ENCODE data around the gene GPR85.
"Not testable (repeated sequence)": the region's sequence is repeated elsewhere in the genome, so short reads cannot be mapped to it uniquely, and the experiment has no call there.

DNA sequence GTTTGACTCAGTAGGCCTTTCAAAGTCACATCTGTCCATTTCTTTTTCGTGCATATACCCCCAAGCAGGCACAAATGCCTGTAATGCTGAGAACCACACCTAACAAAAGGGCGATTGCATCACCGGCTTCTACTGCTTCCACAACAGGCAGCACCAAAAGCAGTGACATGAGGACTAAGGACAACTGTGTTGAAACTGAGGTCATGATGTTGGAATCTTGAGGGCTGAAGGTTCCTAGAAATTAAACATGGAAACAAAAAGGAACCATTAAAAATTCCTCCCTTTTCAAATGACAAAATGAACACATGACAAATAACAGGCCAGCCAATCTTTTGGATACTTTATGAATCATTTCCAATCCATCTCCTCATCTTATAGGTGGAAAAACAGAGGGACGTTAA lies 30.7 kb upstream of the GPR85 start:
- TF ChIP-seq, protein P1, sequence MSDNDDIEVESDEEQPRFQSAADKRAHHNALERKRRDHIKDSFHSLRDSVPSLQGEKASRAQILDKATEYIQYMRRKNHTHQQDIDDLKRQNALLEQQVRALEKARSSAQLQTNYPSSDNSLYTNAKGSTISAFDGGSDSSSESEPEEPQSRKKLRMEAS (IDR thresholded peaks at IDR 0.05): not testable (repeated sequence)
- TF ChIP-seq RAD21 (IDR thresholded peaks at IDR 0.05); SP1 (IDR thresholded peaks at IDR 0.05); YY1 (IDR thresholded peaks at IDR 0.05); EGR1 (IDR thresholded peaks at IDR 0.05; ENCODE audit: low read depth in 2 of 2); HNF4A (conservative IDR thresholded peaks at IDR 0.05); GABPA (IDR thresholded peaks at IDR 0.05 in 1 of 2, conservative IDR thresholded peaks at IDR 0.05 in 1 of 2); JUND (IDR thresholded peaks at IDR 0.05); TAF1 (conservative IDR thresholded peaks at IDR 0.05): not testable (repeated sequence)
- TF ChIP-seq, protein P2, sequence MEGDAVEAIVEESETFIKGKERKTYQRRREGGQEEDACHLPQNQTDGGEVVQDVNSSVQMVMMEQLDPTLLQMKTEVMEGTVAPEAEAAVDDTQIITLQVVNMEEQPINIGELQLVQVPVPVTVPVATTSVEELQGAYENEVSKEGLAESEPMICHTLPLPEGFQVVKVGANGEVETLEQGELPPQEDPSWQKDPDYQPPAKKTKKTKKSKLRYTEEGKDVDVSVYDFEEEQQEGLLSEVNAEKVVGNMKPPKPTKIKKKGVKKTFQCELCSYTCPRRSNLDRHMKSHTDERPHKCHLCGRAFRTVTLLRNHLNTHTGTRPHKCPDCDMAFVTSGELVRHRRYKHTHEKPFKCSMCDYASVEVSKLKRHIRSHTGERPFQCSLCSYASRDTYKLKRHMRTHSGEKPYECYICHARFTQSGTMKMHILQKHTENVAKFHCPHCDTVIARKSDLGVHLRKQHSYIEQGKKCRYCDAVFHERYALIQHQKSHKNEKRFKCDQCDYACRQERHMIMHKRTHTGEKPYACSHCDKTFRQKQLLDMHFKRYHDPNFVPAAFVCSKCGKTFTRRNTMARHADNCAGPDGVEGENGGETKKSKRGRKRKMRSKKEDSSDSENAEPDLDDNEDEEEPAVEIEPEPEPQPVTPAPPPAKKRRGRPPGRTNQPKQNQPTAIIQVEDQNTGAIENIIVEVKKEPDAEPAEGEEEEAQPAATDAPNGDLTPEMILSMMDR (IDR thresholded peaks at IDR 0.05; ENCODE audit: low read depth, low read length, missing input control): not testable (repeated sequence)
- TF ChIP-seq, protein P3, sequence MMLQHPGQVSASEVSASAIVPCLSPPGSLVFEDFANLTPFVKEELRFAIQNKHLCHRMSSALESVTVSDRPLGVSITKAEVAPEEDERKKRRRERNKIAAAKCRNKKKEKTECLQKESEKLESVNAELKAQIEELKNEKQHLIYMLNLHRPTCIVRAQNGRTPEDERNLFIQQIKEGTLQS (IDR thresholded peaks at IDR 0.05): not testable (repeated sequence)
- TF ChIP-seq, protein P4, sequence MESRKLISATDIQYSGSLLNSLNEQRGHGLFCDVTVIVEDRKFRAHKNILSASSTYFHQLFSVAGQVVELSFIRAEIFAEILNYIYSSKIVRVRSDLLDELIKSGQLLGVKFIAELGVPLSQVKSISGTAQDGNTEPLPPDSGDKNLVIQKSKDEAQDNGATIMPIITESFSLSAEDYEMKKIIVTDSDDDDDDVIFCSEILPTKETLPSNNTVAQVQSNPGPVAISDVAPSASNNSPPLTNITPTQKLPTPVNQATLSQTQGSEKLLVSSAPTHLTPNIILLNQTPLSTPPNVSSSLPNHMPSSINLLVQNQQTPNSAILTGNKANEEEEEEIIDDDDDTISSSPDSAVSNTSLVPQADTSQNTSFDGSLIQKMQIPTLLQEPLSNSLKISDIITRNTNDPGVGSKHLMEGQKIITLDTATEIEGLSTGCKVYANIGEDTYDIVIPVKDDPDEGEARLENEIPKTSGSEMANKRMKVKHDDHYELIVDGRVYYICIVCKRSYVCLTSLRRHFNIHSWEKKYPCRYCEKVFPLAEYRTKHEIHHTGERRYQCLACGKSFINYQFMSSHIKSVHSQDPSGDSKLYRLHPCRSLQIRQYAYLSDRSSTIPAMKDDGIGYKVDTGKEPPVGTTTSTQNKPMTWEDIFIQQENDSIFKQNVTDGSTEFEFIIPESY (IDR thresholded peaks at IDR 0.05): not testable (repeated sequence)
- TF ChIP-seq, protein P5, sequence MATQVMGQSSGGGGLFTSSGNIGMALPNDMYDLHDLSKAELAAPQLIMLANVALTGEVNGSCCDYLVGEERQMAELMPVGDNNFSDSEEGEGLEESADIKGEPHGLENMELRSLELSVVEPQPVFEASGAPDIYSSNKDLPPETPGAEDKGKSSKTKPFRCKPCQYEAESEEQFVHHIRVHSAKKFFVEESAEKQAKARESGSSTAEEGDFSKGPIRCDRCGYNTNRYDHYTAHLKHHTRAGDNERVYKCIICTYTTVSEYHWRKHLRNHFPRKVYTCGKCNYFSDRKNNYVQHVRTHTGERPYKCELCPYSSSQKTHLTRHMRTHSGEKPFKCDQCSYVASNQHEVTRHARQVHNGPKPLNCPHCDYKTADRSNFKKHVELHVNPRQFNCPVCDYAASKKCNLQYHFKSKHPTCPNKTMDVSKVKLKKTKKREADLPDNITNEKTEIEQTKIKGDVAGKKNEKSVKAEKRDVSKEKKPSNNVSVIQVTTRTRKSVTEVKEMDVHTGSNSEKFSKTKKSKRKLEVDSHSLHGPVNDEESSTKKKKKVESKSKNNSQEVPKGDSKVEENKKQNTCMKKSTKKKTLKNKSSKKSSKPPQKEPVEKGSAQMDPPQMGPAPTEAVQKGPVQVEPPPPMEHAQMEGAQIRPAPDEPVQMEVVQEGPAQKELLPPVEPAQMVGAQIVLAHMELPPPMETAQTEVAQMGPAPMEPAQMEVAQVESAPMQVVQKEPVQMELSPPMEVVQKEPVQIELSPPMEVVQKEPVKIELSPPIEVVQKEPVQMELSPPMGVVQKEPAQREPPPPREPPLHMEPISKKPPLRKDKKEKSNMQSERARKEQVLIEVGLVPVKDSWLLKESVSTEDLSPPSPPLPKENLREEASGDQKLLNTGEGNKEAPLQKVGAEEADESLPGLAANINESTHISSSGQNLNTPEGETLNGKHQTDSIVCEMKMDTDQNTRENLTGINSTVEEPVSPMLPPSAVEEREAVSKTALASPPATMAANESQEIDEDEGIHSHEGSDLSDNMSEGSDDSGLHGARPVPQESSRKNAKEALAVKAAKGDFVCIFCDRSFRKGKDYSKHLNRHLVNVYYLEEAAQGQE (IDR thresholded peaks at IDR 0.05): not testable (repeated sequence)
